Endothelial cell (in vitro differentiated cells): ENCODE data around the gene CYB561A3. TPM values are rescaled to one million over a fixed set of nuclear protein-coding genes. Genes with fewer than 3 reads are reported as not detected.

ENCODE experiments used
- DNase-seq: peaks from one replicate; pipeline ENCODE4 v3.0.0; 2021; ENCODE audit warnings: low spot score
- H3K27ac Mint-ChIP-seq: one replicate; pipeline ENCODE4 v1.8.0; 2021; ENCODE audit warnings: mixed read lengths, inconsistent platforms; ENCODE audit not compliant: unreplicated experiment
- H3K27me3 Mint-ChIP-seq: one replicate; pipeline ENCODE4 v1.8.0; 2021; ENCODE audit warnings: mild to moderate bottlenecking, moderate library complexity, mixed read lengths, inconsistent platforms; ENCODE audit not compliant: unreplicated experiment
- H3K36me3 Mint-ChIP-seq: one replicate; pipeline ENCODE4 v1.8.0; 2021; ENCODE audit warnings: mild to moderate bottlenecking, low read depth, mixed read lengths, inconsistent platforms; ENCODE audit not compliant: unreplicated experiment
- H3K4me1 Mint-ChIP-seq: one replicate; pipeline ENCODE4 v1.8.0; 2021; ENCODE audit warnings: mild to moderate bottlenecking, mixed read lengths, inconsistent platforms; ENCODE audit not compliant: unreplicated experiment
- H3K4me3 Mint-ChIP-seq: one replicate; pipeline ENCODE4 v1.8.0; 2021; ENCODE audit warnings: mild to moderate bottlenecking, mixed read lengths, inconsistent platforms; ENCODE audit not compliant: unreplicated experiment
- H3K9me3 Mint-ChIP-seq: one replicate; pipeline ENCODE4 v1.8.0; 2021; ENCODE audit warnings: mixed read lengths, inconsistent platforms; ENCODE audit not compliant: unreplicated experiment
- CTCF ChIP-seq: fragments of 200-600 bp; sonication (generic); IDR thresholded peaks from one replicate; pipeline ENCODE4 v1.5.0; 2021; ENCODE audit warnings: antibody characterized with exemption; ENCODE audit not compliant: unreplicated experiment
- total RNA-seq: library from RNA; stranded (reverse); fragmentation: NEBNext Ultra II Directional; extraction: Animal tissue kit (Norgen Biotek cat#: 25700); gene quantifications from one replicate; pipeline ENCODE4 v1.2.1, GENCODE V29; 2021; ENCODE audit not compliant: unreplicated experiment

CYB561A3 gene
- total RNA-seq, 1 donor from 2014 or later, result 21.6 TPM

- Mint-ChIP-seq H3K27ac (no peak overlapping the region), H3K27me3 (no peaks in the 10 kb centered on the region), H3K36me3 (peaks cover 16% of the 10 kb centered on the region), H3K4me1 (no peaks in the 10 kb centered on the region), H3K9me3 (no peaks in the 10 kb centered on the region), H3K4me3 (no peak overlapping the region)
- no peak for TF ChIP-seq CTCF
- DNase-seq, result no peak
These were observed 15.9 kb upstream of the CYB561A3 start for GRCh38 chr11:61377461-61378160.

- peaks cover 25% of the 10 kb centered on the region for H3K36me3 Mint-ChIP-seq
- H3K9me3 Mint-ChIP-seq, result no peaks in the 10 kb centered on the region
- no peak overlapping the region for H3K27ac Mint-ChIP-seq
- H3K4me1 Mint-ChIP-seq, result no peaks in the 10 kb centered on the region
- H3K4me3 Mint-ChIP-seq, result no peak overlapping the region
- no peak for TF ChIP-seq CTCF
- no peak for DNase-seq
- no peaks in the 10 kb centered on the region for H3K27me3 Mint-ChIP-seq
These were observed 14.1 kb upstream of the CYB561A3 start for GRCh38 chr11:61375761-61376108.

- H3K27ac Mint-ChIP-seq, result no peak overlapping the region
- no peaks in the 10 kb centered on the region for H3K4me1 Mint-ChIP-seq
- peaks cover 1% of the 10 kb centered on the region for H3K27me3 Mint-ChIP-seq
- peaks cover 49% of the 10 kb centered on the region for H3K36me3 Mint-ChIP-seq
- no peak overlapping the region for H3K4me3 Mint-ChIP-seq
- H3K9me3 Mint-ChIP-seq, result peaks cover 7% of the 10 kb centered on the region
- no peak for TF ChIP-seq CTCF
- no peak for DNase-seq
These were observed 11.2 kb upstream of the CYB561A3 start for GRCh38 chr11:61372659-61373420.

GRCh38 chr11:61370349-61371005 lies 8.8 kb upstream of the CYB561A3 start:
- Mint-ChIP-seq H3K27ac (no peak overlapping the region), H3K36me3 (peaks cover 44% of the 10 kb centered on the region)
- no peak for TF ChIP-seq CTCF

More at GRCh38 chr11:61370349-61371005, 8.8 kb upstream of the CYB561A3 start:
- H3K9me3 Mint-ChIP-seq, result peaks cover 7% of the 10 kb centered on the region
- H3K4me1 Mint-ChIP-seq, result no peaks in the 10 kb centered on the region
- H3K4me3 Mint-ChIP-seq, result peak overlapping the region; percentile 19
- H3K27me3 Mint-ChIP-seq, result peaks cover 1% of the 10 kb centered on the region
- no peak for DNase-seq
